HepG2 (cell line): Measurements from ENCODE around the gene PIGW. TPM values are rescaled to one million over a fixed set of nuclear protein-coding genes. Genes with fewer than 3 reads are reported as not detected.
A peak's percentile ranks its signal among the peaks of the same experiment; 100 is the strongest.

Experiments used
- PHB2 ChIP-seq: fragments of 450-650 bp; IDR thresholded peaks from 2 replicates; pipeline ENCODE4 v1.6.1; 2018; ENCODE audit not compliant: partially characterized antibody
- RARG ChIP-seq: sonication (generic); formaldehyde crosslinking; IDR thresholded peaks from 2 replicates; pipeline ENCODE4 v1.4.0; 2020; ENCODE audit warnings: low read depth, mild to moderate bottlenecking, missing genetic modification reagents
- RBM39 ChIP-seq: fragments of 200-400 bp; formaldehyde crosslinking; IDR thresholded peaks from one replicate; pipeline ENCODE4 v1.6.1; 2018; ENCODE audit warnings: antibody characterized with exemption, mild to moderate bottlenecking, low read depth, low read length; ENCODE audit not compliant: poor library complexity, severe bottlenecking
- SMAD3 ChIP-seq: sonication (generic); formaldehyde crosslinking; IDR thresholded peaks from 2 replicates; pipeline ENCODE4 v1.4.0; 2020; ENCODE audit warnings: missing genetic modification reagents
- SP5 ChIP-seq: IDR thresholded peaks from 2 replicates; pipeline ENCODE4 v1.6.1; 2016; ENCODE audit warnings: low read depth, borderline replicate concordance
- STAG1 ChIP-seq: sonication (generic); formaldehyde crosslinking; IDR thresholded peaks from 2 replicates; pipeline ENCODE4 v1.4.0; 2020; ENCODE audit warnings: missing genetic modification reagents
- U2AF2 ChIP-seq: fragments of 200-400 bp; formaldehyde crosslinking; IDR thresholded peaks from 2 replicates; pipeline ENCODE4 v1.6.1; 2017; ENCODE audit warnings: low read depth, mild to moderate bottlenecking, low read length
- ZFP62 ChIP-seq: sonication (generic); formaldehyde crosslinking; IDR thresholded peaks from 2 replicates; pipeline ENCODE4 v1.4.0; 2020; ENCODE audit warnings: missing genetic modification reagents
- ZNF230 ChIP-seq: sonication (generic); formaldehyde crosslinking; IDR thresholded peaks from 2 replicates; pipeline ENCODE4 v1.4.0; 2020; ENCODE audit warnings: mild to moderate bottlenecking, missing genetic modification reagents
- ZNF383 ChIP-seq: sonication (generic); formaldehyde crosslinking; IDR thresholded peaks from 2 replicates; pipeline ENCODE4 v1.4.0; 2020; ENCODE audit warnings: missing genetic modification reagents, mild to moderate bottlenecking, borderline replicate concordance
- ZNF496 ChIP-seq: sonication (generic); formaldehyde crosslinking; IDR thresholded peaks from 2 replicates; pipeline ENCODE4 v1.8.1; 2023; ENCODE audit warnings: mild to moderate bottlenecking, moderate library complexity, missing genetic modification reagents; ENCODE audit not compliant: insufficient replicate concordance
- ZNF589 ChIP-seq: sonication (generic); formaldehyde crosslinking; conservative IDR thresholded peaks from 2 replicates; pipeline ENCODE4 v1.8.0; 2022; ENCODE audit warnings: mild to moderate bottlenecking, moderate library complexity, missing genetic modification reagents
- ZNF672 ChIP-seq: sonication (generic); formaldehyde crosslinking; IDR thresholded peaks from 2 replicates; pipeline ENCODE4 v1.8.1; 2022; ENCODE audit warnings: missing genetic modification reagents
- ZNF674 ChIP-seq: sonication (generic); formaldehyde crosslinking; IDR thresholded peaks from 2 replicates; pipeline ENCODE4 v1.5.0; 2020; ENCODE audit warnings: low read depth, mild to moderate bottlenecking, missing genetic modification reagents
- polyA plus RNA-seq, 8 experiments: library from polyadenylated mRNA; depleted of rRNA in 3 of 8; stranded (reverse) in 7 of 8; unstranded in 1 of 8; fragments of >200 nt; fragmentation: Illumina TruSeq in 4 of 8; extraction: Trizol in 4 of 8; gene quantifications; 2 replicates each; pipeline versions ENCODE4 v1.2.1 to v1.2.3, GENCODE V29; 2011 to 2016; ENCODE audit warnings: low read depth in 4 of 8, missing spikeins in 1 of 8, mixed read lengths in 1 of 8; ENCODE audit not compliant: insufficient read depth in 1 of 8
- total RNA-seq, 5 experiments: library from RNA; depleted of rRNA; stranded (reverse); fragments of >200 nt; fragmentation: Illumina TruSeq; extraction: Trizol; gene quantifications; 2 replicates each; pipeline ENCODE4 v1.2.3, GENCODE V29; 2016; ENCODE audit warnings: low read depth in 1 of 5
- TF ChIP-seq, protein P1 (sequence below): sonication (generic); formaldehyde crosslinking; IDR thresholded peaks from 2 replicates; pipeline ENCODE4 v1.8.0; 2022; ENCODE audit warnings: low read depth, missing genetic modification reagents
- TF ChIP-seq, protein P2 (sequence below): sonication (generic); formaldehyde crosslinking; IDR thresholded peaks from 2 replicates; pipeline ENCODE4 v1.4.0; 2020; ENCODE audit warnings: missing genetic modification reagents
- TF ChIP-seq, protein P3 (sequence below): sonication (generic); formaldehyde crosslinking; IDR thresholded peaks from 2 replicates; pipeline ENCODE4 v1.4.0; 2020; ENCODE audit warnings: missing genetic modification reagents
- TF ChIP-seq, protein P4 (sequence below): sonication (generic); formaldehyde crosslinking; IDR thresholded peaks from 2 replicates; pipeline ENCODE4 v1.4.0; 2020; ENCODE audit warnings: mild to moderate bottlenecking, missing genetic modification reagents
- TF ChIP-seq, protein P5 (sequence below): sonication (generic); formaldehyde crosslinking; IDR thresholded peaks from 2 replicates; pipeline ENCODE4 v1.8.0; 2022; ENCODE audit warnings: mild to moderate bottlenecking, missing genetic modification reagents, borderline replicate concordance

PIGW gene
- total and polyA plus RNA-seq, 2 of the 13 experiments (the other 11 are each of a cell fraction or from before 2014, with no cell fraction given), result 9.0 to 24.0 TPM

DNA sequence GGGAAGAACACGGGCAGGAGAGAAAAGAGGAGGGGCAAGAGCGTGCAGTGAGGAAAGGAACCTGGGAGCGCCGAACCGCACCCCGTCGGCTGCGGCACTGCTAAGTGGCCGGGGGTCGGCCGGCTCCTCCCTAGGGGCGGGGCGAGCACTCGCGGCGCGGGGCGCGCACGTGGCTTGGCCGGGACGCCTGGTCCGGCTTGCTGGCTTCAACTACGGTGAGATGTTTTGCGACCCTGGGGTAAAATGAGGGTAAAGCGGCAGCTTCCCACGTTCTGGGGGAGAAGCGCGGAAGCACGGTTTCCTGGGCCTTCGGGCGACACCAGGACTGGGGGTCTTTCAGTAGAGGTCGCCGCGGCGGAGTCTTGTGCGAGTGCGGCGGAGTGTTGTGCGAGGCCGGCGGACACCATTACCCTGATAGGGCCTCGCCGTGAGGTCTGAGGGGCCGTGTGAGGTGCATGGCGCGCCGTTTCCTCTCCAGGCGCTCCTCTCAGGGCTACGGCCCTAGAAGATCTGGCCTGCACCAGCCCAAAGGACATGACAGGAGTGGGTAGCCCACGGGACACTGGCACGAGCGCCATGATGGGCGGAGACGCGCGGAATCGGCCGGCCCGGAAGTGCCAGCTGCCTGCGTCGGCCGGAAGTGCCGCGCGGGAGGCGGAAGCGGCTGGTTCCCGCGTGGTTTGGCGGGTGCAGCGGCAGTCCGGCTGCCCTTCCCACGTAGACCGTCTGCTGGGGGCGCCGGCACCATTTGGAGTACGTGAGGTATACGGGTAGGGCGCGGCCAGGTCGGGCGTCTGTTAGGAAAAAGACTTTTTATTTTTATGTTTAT is at the start of gene PIGW, which contains the start of gene MYO19 (continued):
- TF ChIP-seq, protein P1, sequence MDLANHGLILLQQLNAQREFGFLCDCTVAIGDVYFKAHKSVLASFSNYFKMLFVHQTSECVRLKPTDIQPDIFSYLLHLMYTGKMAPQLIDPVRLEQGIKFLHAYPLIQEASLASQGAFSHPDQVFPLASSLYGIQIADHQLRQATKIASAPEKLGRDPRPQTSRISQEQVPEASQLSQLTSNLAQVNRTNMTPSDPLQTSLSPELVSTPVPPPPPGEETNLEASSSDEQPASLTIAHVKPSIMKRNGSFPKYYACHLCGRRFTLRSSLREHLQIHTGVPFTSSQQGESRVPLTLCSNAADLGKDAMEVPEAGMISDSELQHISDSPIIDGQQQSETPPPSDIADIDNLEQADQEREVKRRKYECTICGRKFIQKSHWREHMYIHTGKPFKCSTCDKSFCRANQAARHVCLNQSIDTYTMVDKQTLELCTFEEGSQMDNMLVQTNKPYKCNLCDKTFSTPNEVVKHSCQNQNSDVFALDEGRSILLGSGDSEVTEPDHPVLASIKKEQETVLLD, result peak; percentile 63
- peak; percentile 88; the same call in 1 of the 2 replicates for TF ChIP-seq ZNF230
- TF ChIP-seq, protein P2, sequence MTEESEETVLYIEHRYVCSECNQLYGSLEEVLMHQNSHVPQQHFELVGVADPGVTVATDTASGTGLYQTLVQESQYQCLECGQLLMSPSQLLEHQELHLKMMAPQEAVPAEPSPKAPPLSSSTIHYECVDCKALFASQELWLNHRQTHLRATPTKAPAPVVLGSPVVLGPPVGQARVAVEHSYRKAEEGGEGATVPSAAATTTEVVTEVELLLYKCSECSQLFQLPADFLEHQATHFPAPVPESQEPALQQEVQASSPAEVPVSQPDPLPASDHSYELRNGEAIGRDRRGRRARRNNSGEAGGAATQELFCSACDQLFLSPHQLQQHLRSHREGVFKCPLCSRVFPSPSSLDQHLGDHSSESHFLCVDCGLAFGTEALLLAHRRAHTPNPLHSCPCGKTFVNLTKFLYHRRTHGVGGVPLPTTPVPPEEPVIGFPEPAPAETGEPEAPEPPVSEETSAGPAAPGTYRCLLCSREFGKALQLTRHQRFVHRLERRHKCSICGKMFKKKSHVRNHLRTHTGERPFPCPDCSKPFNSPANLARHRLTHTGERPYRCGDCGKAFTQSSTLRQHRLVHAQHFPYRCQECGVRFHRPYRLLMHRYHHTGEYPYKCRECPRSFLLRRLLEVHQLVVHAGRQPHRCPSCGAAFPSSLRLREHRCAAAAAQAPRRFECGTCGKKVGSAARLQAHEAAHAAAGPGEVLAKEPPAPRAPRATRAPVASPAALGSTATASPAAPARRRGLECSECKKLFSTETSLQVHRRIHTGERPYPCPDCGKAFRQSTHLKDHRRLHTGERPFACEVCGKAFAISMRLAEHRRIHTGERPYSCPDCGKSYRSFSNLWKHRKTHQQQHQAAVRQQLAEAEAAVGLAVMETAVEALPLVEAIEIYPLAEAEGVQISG, result peak; percentile 80
- no peak for TF ChIP-seq ZNF496 (CRISPR knock-in tag)
- TF ChIP-seq, protein P3, sequence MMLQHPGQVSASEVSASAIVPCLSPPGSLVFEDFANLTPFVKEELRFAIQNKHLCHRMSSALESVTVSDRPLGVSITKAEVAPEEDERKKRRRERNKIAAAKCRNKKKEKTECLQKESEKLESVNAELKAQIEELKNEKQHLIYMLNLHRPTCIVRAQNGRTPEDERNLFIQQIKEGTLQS (CRISPR knock-in tag), result peak; percentile 12; the same call in 1 of the 2 replicates
- TF ChIP-seq, protein P4, sequence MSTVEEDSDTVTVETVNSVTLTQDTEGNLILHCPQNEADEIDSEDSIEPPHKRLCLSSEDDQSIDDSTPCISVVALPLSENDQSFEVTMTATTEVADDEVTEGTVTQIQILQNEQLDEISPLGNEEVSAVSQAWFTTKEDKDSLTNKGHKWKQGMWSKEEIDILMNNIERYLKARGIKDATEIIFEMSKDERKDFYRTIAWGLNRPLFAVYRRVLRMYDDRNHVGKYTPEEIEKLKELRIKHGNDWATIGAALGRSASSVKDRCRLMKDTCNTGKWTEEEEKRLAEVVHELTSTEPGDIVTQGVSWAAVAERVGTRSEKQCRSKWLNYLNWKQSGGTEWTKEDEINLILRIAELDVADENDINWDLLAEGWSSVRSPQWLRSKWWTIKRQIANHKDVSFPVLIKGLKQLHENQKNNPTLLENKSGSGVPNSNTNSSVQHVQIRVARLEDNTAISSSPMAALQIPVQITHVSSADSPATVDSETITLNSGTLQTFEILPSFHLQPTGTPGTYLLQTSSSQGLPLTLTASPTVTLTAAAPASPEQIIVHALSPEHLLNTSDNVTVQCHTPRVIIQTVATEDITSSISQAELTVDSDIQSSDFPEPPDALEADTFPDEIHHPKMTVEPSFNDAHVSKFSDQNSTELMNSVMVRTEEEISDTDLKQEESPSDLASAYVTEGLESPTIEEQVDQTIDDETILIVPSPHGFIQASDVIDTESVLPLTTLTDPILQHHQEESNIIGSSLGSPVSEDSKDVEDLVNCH (CRISPR knock-in tag), result no peak
- TF ChIP-seq SP5, result peak; percentile 82
- TF ChIP-seq ZNF672 (CRISPR knock-in tag), result no peak; the same call in 1 of the 2 replicates
- no peak for TF ChIP-seq ZNF383 (CRISPR knock-in tag)
- TF ChIP-seq ZNF589 (CRISPR knock-in tag), result no peak; the same call in 1 of the 2 replicates
- no peak for TF ChIP-seq ZFP62 (CRISPR knock-in tag)
- no peak for TF ChIP-seq U2AF2
- 0 out of 2 replicates have a peak, but pooled peaks have one; percentile 71 for TF ChIP-seq ZNF674 (CRISPR knock-in tag)
- no peak for TF ChIP-seq PHB2
- TF ChIP-seq STAG1, result no peak
- no peak for TF ChIP-seq RARG (CRISPR knock-in tag)
- TF ChIP-seq, protein P5, sequence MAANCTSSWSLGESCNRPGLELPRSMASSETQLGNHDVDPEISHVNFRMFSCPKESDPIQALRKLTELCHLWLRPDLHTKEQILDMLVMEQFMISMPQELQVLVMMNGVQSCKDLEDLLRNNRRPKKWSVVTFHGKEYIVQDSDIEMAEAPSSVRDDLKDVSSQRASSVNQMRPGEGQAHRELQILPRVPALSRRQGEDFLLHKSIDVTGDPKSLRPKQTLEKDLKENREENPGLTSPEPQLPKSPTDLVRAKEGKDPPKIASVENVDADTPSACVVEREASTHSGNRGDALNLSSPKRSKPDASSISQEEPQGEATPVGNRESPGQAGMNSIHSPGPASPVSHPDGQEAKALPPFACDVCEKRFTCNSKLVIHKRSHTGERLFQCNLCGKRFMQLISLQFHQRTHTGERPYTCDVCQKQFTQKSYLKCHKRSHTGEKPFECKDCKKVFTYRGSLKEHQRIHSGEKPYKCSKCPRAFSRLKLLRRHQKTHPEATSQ, result 0 out of 2 replicates have a peak, but pooled peaks have one; percentile 82
- TF ChIP-seq RBM39, result peak; percentile 10
- no peak for TF ChIP-seq SMAD3 (CRISPR knock-in tag)
